HG03139 (cell line): ENCODE measurements around the gene FRMD4A.
"Not testable (repeated sequence)": the region's sequence is repeated elsewhere in the genome, so short reads cannot be mapped to it uniquely, and the experiment has no call there.

Experiments
- ATAC-seq: cut with Tn5 transposase; IDR thresholded peaks from one replicate; pipeline ENCODE4 v1.9.1; 2021; ENCODE audit not compliant: unreplicated experiment

Gene FRMD4A

GRCh38 chr10:13924040-13924725 is 406.5 kb downstream of the FRMD4A start:
- no peak for ATAC-seq

GRCh38 chr10:13922586-13922985 is 408.1 kb downstream of the FRMD4A start:
- no peak for ATAC-seq

- no peak for ATAC-seq
Observed at GRCh38 chr10:13921941-13922340, 408.8 kb downstream of the FRMD4A start.

- not testable (repeated sequence) for ATAC-seq
Observed at GRCh38 chr10:13921131-13921530, 409.6 kb downstream of the FRMD4A start.

GRCh38 chr10:13920465-13920864 is 410.3 kb downstream of the FRMD4A start:
- no peak for ATAC-seq

GRCh38 chr10:13920031-13920430 is 410.7 kb downstream of the FRMD4A start:
- no peak for ATAC-seq

GRCh38 chr10:13917791-13918190 is 412.9 kb downstream of the FRMD4A start:
- no peak for ATAC-seq

GRCh38 chr10:13916384-13916947 is 414.3 kb downstream of the FRMD4A start:
- ATAC-seq = no peak

GRCh38 chr10:13915710-13916109 is 415.0 kb downstream of the FRMD4A start:
- ATAC-seq = no peak

- ATAC-seq = no peak
Observed at GRCh38 chr10:13913897-13914296, 416.8 kb downstream of the FRMD4A start.

- ATAC-seq = no peak
Observed at GRCh38 chr10:13911821-13912520, 418.8 kb downstream of the FRMD4A start.

GRCh38 chr10:13909516-13910258 is 421.0 kb downstream of the FRMD4A start:
- no peak for ATAC-seq

GRCh38 chr10:13908475-13908874 is 422.2 kb downstream of the FRMD4A start:
- ATAC-seq = no peak

GRCh38 chr10:13907570-13907969 is 423.2 kb downstream of the FRMD4A start:
- no peak for ATAC-seq

- no peak for ATAC-seq
Observed at GRCh38 chr10:13905281-13905680, 425.4 kb downstream of the FRMD4A start.

GRCh38 chr10:13904064-13904463 is 426.7 kb downstream of the FRMD4A start:
- ATAC-seq = no peak

GRCh38 chr10:13902868-13903587 is 427.7 kb downstream of the FRMD4A start:
- no peak for ATAC-seq

- ATAC-seq = no peak
Observed at GRCh38 chr10:13899941-13900340, 430.8 kb downstream of the FRMD4A start.

- ATAC-seq = not testable (repeated sequence)
Observed at GRCh38 chr10:13896146-13896545, 434.6 kb downstream of the FRMD4A start.

- ATAC-seq = no peak
Observed at GRCh38 chr10:13894412-13895093, 436.2 kb downstream of the FRMD4A start.
